Panc1 (cell line): ENCODE measurements around the gene SLC24A4. TPM values are rescaled to one million over a fixed set of nuclear protein-coding genes. Genes with fewer than 3 reads are reported as not detected.

ENCODE experiments used
- ATAC-seq: fragments of 200-7000 bp; cut with Tn5 transposase; 2 replicates; pipeline ENCODE4 v1.9.1; 2020; ENCODE audit warnings: mild to moderate bottlenecking, moderate library complexity
- BruUV-seq: library from RNA; stranded (reverse); fragments of 400-500 nt; replicated peaks from 2 replicates; lab custom pipeline; 2021; lab: Mats Ljungman, UMichigan
- CTCF ChIA-PET: fragments of 300-600 bp; sonication (Branson Sonifier 250); formaldehyde crosslinking; loops from one replicate; lab custom pipeline; 2022; ENCODE audit warnings: antibody characterized with exemption; lab: Charles Lee
- POLR2A ChIA-PET: fragments of 300-600 bp; sonication (Branson Sonifier 250); formaldehyde crosslinking; loops from one replicate; lab custom pipeline; 2022; ENCODE audit warnings: antibody characterized with exemption; lab: Charles Lee
- DNase-seq: peaks from one replicate; pipeline ENCODE4 v3.0.0-alpha.2; 2010; ENCODE audit warnings: low read depth, low spot score
- H3K27ac ChIP-seq: 2 replicates; pipeline ENCODE4 v1.5.1; 2011; ENCODE audit warnings: mild to moderate bottlenecking, low read length, inconsistent platforms
- H3K27me3 ChIP-seq: fragments of 200-500 bp; sonication (Bioruptor generic); 2 replicates; pipeline ENCODE4 v1.6.0; 2014; ENCODE audit warnings: low read length, inconsistent platforms; ENCODE audit not compliant: control insufficient read depth, insufficient read depth
- H3K36me3 ChIP-seq: fragments of 200-500 bp; sonication (Bioruptor generic); 2 replicates; pipeline ENCODE4 v1.5.1; 2014; ENCODE audit warnings: inconsistent platforms, mild to moderate bottlenecking, low read length, moderate library complexity; ENCODE audit not compliant: control insufficient read depth, insufficient read depth
- H3K4me1 ChIP-seq: 2 replicates; pipeline ENCODE4 v1.5.1; 2011; ENCODE audit warnings: inconsistent platforms, mild to moderate bottlenecking, low read length, moderate library complexity; ENCODE audit not compliant: control insufficient read depth, insufficient read depth
- H3K4me3 ChIP-seq, 2 experiments: 2 replicates each; pipeline ENCODE4 v1.5.1; 2011 to 2012; ENCODE audit warnings: low read depth in 2 of 2, low read length in 2 of 2, mild to moderate bottlenecking in 2 of 2, inconsistent platforms in 1 of 2, moderate library complexity in 1 of 2
- H3K9me3 ChIP-seq: fragments of 200-500 bp; sonication (Bioruptor generic); 2 replicates; pipeline ENCODE4 v1.5.1; 2014; ENCODE audit warnings: low read depth, mild to moderate bottlenecking, inconsistent platforms, low read length, moderate library complexity; ENCODE audit not compliant: control insufficient read depth, insufficient read depth
- CTCF ChIP-seq: fragments of 450-650 bp; IDR thresholded peaks from 2 replicates; pipeline ENCODE4 v1.5.1; 2017; ENCODE audit warnings: mild to moderate bottlenecking
- POLR2AphosphoS5 ChIP-seq: IDR thresholded peaks from 2 replicates; pipeline ENCODE4 v1.6.1; 2012; ENCODE audit warnings: mild to moderate bottlenecking, low read depth, low read length, moderate library complexity
- REST ChIP-seq, 2 experiments: IDR thresholded peaks; 2 replicates each; pipeline ENCODE4 v1.6.1; 2011 to 2012; ENCODE audit warnings: low read depth in 2 of 2, control low read depth in 1 of 2, low read length in 1 of 2, mild to moderate bottlenecking in 1 of 2, moderate library complexity in 1 of 2; ENCODE audit not compliant: insufficient read depth in 1 of 2
- SIN3A ChIP-seq: IDR thresholded peaks from 2 replicates; pipeline ENCODE4 v1.6.1; 2012; ENCODE audit warnings: low read depth, mild to moderate bottlenecking, low read length, moderate library complexity, borderline replicate concordance; ENCODE audit not compliant: insufficient read depth
- TCF7L2 ChIP-seq: IDR thresholded peaks from 2 replicates; pipeline ENCODE4 v1.6.1; 2011; ENCODE audit warnings: mild to moderate bottlenecking, low read depth, low read length, inconsistent platforms
- in situ Hi-C: cut with HindIII; loops from 2 replicates; pipeline ENCODE4 v1.10.0; 2016; ENCODE audit warnings: low sequenced_read_pairs, low pct_unique_long_range_greater_than_20kb
- intact Hi-C: fragments of 100-400 bp; cut with micrococcal nuclease; formaldehyde crosslinking; loops from one replicate; pipeline ENCODE4 v1.10.0; 2022; ENCODE audit not compliant: unreplicated experiment
- total RNA-seq: library from RNA; stranded (reverse); gene quantifications from one replicate; pipeline ENCODE4 v1.2.1, GENCODE V29; 2021; ENCODE audit not compliant: unreplicated experiment

Gene SLC24A4
- total RNA-seq, 1 experiment from 2014 or later = not detected

DNA sequence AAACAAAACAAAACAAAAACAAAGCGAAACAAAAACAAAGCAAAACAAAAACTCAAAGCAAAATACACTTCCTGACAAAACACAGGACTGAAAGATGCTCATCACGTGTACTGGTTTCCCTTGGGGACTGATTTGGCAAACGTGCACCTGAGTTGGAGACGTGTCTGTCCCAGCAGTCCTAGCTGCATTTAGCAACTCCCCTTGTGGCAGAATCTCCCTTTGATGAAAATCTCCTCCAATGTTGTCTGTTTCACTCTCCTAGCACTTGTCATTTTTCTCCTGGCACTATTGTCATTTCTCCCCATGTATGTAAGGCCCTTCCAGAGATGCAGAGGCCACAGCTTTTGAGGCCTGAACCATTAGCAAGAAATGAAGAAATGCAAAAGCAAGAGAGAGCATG is 6.8 kb upstream of the SLC24A4 start:
- no peak overlapping the region for H3K27ac ChIP-seq
- ATAC-seq (no peak), DNase-seq (no peak)
- ChIA-PET POLR2A (no interaction called here), CTCF (no interaction called here)
- no peak overlapping the region for H3K4me3 ChIP-seq
- no peaks in the 10 kb centered on the region for H3K9me3 ChIP-seq
- H3K4me1 ChIP-seq = no peaks in the 10 kb centered on the region
- no TSS peak for BruUV-seq
- intact Hi-C loops = no loop called here
- TF ChIP-seq TCF7L2 (no peak), POLR2AphosphoS5 (no peak), REST (IDR thresholded peaks at IDR 0.05; ENCODE audit: insufficient read depth in 1 of 2, low read depth in 2 of 2, low read length in 1 of 2) (no peak), CTCF (no peak), SIN3A (no peak)
- in situ Hi-C loops = no loop called here
- H3K36me3 ChIP-seq = no peaks in the 10 kb centered on the region
- no peaks in the 10 kb centered on the region; the same call in 1 of the 2 replicates for H3K27me3 ChIP-seq

DNA sequence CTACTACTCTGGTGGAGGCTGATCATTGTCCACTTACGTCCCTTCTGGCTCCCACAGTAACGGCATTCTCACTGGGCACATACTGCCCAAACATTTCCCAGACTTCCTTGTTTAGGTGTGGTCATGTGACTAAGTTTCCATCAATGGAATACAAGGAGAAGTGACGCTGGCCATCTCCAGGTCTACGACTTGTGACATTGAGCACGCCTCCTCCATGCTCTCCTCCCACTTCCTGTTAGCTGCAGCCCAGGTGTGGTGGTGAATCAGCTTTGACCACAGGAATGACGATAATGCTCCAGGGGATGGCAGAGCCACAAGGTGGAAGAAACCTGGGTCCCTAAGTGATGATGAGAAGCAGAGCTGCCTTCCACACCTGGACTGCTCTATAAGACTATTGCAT is 6.0 kb upstream of the SLC24A4 start:
- ChIA-PET POLR2A (no interaction called here), CTCF (no interaction called here)
- TF ChIP-seq TCF7L2 (no peak), SIN3A (no peak), CTCF (no peak), POLR2AphosphoS5 (no peak), REST (IDR thresholded peaks at IDR 0.05; ENCODE audit: insufficient read depth in 1 of 2, low read depth in 2 of 2, low read length in 1 of 2) (no peak)
- intact Hi-C loops (no loop called here), in situ Hi-C loops (no loop called here)
- no peak for ATAC-seq
- Histone ChIP-seq H3K4me3 (no peak overlapping the region), H3K9me3 (no peaks in the 10 kb centered on the region), H3K4me1 (no peaks in the 10 kb centered on the region), H3K27ac (no peak overlapping the region), H3K27me3 (peaks cover 3% of the 10 kb centered on the region; the same call in 1 of the 2 replicates), H3K36me3 (no peaks in the 10 kb centered on the region)
- no TSS peak for BruUV-seq
- no peak for DNase-seq
